Neural crest cell (in vitro differentiated cells): ENCODE results near the gene HOXC11. TPM values are rescaled to one million over a fixed set of nuclear protein-coding genes. Genes with fewer than 3 reads are reported as not detected.

Experiments
- DNase-seq: peaks from one replicate; pipeline ENCODE4 v3.0.0; 2021; ENCODE audit warnings: low read depth, mixed read lengths, low spot score
- H3K27ac Mint-ChIP-seq: one replicate; pipeline ENCODE4 v1.8.0; 2021; ENCODE audit warnings: mild to moderate bottlenecking, mixed read lengths; ENCODE audit not compliant: unreplicated experiment
- H3K27me3 Mint-ChIP-seq: 2 replicates; pipeline ENCODE4 v1.8.0; 2021; ENCODE audit warnings: low read depth, mild to moderate bottlenecking, mixed read lengths
- H3K36me3 Mint-ChIP-seq: 2 replicates; pipeline ENCODE4 v1.8.0; 2021; ENCODE audit warnings: low read depth, mild to moderate bottlenecking, mixed read lengths
- H3K4me1 Mint-ChIP-seq: 2 replicates; pipeline ENCODE4 v1.8.0; 2021; ENCODE audit warnings: mixed read lengths
- H3K4me3 Mint-ChIP-seq: one replicate; pipeline ENCODE4 v1.8.0; 2021; ENCODE audit warnings: mild to moderate bottlenecking, mixed read lengths
- H3K9me3 Mint-ChIP-seq: 2 replicates; pipeline ENCODE4 v1.8.0; 2021; ENCODE audit warnings: mixed read lengths
- total RNA-seq: library from RNA; stranded (reverse); gene quantifications from 2 replicates; pipeline ENCODE4 v1.2.1, GENCODE V29; 2021
- TF ChIP-seq, protein P1 (sequence below): fragments of 200-600 bp; sonication (generic); conservative IDR thresholded peaks from 2 replicates; pipeline ENCODE4 v1.5.0; 2021; ENCODE audit warnings: antibody characterized with exemption, mild to moderate bottlenecking

Gene HOXC11
- total RNA-seq, 1 donor from 2014 or later = not detected

- Mint-ChIP-seq H3K27ac (no peak overlapping the region), H3K4me3 (no peak overlapping the region), H3K9me3 (peaks cover 5% of the 10 kb centered on the region), H3K36me3 (peaks cover 4% of the 10 kb centered on the region), H3K27me3 (peaks cover 100% of the 10 kb centered on the region), H3K4me1 (no peaks in the 10 kb centered on the region)
- TF ChIP-seq, protein P1, sequence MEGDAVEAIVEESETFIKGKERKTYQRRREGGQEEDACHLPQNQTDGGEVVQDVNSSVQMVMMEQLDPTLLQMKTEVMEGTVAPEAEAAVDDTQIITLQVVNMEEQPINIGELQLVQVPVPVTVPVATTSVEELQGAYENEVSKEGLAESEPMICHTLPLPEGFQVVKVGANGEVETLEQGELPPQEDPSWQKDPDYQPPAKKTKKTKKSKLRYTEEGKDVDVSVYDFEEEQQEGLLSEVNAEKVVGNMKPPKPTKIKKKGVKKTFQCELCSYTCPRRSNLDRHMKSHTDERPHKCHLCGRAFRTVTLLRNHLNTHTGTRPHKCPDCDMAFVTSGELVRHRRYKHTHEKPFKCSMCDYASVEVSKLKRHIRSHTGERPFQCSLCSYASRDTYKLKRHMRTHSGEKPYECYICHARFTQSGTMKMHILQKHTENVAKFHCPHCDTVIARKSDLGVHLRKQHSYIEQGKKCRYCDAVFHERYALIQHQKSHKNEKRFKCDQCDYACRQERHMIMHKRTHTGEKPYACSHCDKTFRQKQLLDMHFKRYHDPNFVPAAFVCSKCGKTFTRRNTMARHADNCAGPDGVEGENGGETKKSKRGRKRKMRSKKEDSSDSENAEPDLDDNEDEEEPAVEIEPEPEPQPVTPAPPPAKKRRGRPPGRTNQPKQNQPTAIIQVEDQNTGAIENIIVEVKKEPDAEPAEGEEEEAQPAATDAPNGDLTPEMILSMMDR = no peak
- DNase-seq = no peak
Measured at GRCh38 chr12:53930591-53931255, 42.2 kb upstream of the HOXC11 start.

DNA sequence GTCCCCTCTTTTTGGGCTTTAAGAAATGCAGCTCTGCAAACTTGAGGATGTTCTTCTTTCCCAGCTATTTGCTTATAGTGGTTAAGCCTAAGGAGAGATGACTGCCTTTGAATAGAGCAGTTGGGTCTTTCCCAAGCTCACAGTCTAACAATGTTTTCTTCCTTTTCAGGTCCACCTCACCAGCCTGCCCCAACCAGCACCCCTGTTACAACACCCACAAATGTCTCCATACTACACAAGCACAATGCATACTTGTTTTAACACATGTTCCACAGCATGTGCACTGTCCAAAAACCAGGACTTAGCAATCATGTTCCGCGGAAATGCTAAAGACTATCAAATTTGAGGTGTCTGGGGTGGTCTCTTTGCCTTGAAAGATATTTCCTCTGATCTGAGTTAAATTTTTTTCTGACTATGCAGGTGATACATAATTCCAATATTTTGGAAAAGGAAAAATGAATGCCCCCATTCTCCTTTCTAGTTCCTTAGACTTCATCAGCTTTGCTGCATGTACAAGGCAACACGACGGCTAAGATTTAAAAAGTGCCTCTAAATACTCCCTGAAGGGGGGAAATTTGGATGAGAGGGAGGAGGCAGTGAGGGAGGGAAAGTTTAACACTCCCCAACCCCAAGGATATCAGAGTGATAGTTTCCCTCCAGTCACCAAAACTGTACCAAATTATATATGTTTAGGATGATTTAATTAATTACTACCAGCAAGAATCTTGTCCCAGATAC lies 40.9 kb upstream of the HOXC11 start:
- no peak for DNase-seq
- Mint-ChIP-seq H3K27ac (no peak overlapping the region), H3K4me3 (no peak overlapping the region), H3K4me1 (no peaks in the 10 kb centered on the region), H3K36me3 (peaks cover 4% of the 10 kb centered on the region), H3K27me3 (peaks cover 100% of the 10 kb centered on the region), H3K9me3 (peaks cover 5% of the 10 kb centered on the region)
- TF ChIP-seq, protein P1 = no peak

GRCh38 chr12:53932915-53933314 lies 40.0 kb upstream of the HOXC11 start:
- H3K36me3 Mint-ChIP-seq = peaks cover 4% of the 10 kb centered on the region
- H3K27me3 Mint-ChIP-seq = peaks cover 100% of the 10 kb centered on the region
- H3K4me1 Mint-ChIP-seq = no peaks in the 10 kb centered on the region
- H3K9me3 Mint-ChIP-seq = peaks cover 5% of the 10 kb centered on the region
- TF ChIP-seq, protein P1 = no peak
- no peak overlapping the region for H3K4me3 Mint-ChIP-seq
- H3K27ac Mint-ChIP-seq = no peak overlapping the region
- no peak for DNase-seq

DNA sequence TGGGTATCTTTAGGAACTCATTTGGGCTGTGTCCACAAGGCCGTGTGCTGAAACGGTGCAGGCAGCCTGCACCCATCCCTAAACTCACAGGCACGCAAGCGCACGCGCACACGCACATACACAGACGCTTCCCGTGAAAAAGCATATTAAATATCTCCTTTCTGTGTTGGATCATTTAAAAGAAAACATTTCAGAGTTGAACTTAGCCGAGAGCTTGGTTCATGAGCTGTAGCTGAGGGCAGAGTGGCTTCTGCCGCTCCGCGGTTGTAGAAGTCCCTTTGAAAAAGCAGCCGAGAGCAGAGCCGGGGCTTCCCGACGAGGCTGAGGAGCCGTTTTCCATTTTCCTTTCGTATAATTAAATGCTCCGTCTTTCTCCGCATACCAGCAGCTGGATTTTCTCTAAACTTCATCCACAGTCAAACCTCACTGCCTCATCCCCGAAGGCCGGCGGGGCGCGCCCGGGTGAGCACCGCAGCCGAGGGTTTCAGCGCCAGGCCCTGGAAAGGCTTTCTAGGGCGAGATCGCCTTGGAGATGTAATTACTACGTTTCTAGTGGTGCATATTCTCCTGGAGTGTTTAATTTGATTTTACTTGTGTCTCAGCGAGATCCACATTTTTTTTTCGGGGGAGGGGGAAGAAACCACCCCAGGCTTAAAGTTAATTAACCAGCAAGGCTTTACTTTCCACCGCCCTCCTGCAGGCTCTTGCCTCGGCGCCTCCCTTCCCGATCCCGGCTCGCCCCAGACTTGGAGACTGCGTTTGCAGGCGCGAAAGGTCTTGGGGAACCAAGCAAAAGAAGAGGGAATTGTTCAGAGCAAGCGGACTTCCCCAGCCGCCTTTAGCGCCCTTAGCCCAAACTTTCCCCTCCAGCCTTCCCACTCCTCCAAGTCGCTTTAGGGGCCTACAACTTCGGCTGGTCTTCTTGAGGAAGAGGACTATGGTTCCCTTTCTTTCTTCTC lies 37.3 kb upstream of the HOXC11 start:
- Mint-ChIP-seq H3K27me3 (peaks cover 99% of the 10 kb centered on the region), H3K4me1 (no peaks in the 10 kb centered on the region), H3K9me3 (no peaks in the 10 kb centered on the region), H3K4me3 (no peak overlapping the region), H3K27ac (no peak overlapping the region), H3K36me3 (no peaks in the 10 kb centered on the region)
- TF ChIP-seq, protein P1 = no peak
- DNase-seq = no peak

DNA sequence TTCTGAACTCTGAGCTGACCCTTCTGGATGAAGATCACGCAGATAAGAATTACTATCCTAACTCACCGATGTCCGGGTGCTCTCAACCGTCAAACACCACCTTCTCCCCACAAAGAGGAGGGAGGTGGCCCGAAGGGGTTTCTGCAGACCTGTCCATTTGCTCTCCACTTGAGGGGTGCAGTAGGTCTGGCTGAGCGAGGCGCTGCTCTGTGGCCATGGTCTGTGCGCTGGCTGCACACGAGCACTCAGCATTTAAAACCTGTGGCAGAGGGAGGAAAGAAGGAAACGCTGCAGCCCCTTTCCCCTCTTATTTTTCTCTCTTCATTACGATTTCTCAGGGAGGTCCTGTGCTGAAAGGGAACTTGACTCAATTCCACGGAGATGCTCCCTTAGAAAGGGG lies 35.8 kb upstream of the HOXC11 start:
- Mint-ChIP-seq H3K27ac (no peak overlapping the region), H3K4me1 (no peaks in the 10 kb centered on the region), H3K4me3 (no peak overlapping the region), H3K27me3 (peaks cover 98% of the 10 kb centered on the region), H3K9me3 (no peaks in the 10 kb centered on the region), H3K36me3 (no peaks in the 10 kb centered on the region)
- TF ChIP-seq, protein P1 = no peak
- no peak for DNase-seq
